NCI-H2196 (cell line): ENCODE results near the gene RASGRF1.
"Not testable (repeated sequence)": the region's sequence is repeated elsewhere in the genome, so short reads cannot be mapped to it uniquely, and the experiment has no call there.

ENCODE experiments used
- DNase-seq: peaks from one replicate; lab custom pipeline; 2025; ENCODE audit not compliant: unreplicated experiment; lab: John Stamatoyannopoulos, UW

Gene RASGRF1

GRCh38 chr15:79015416-79015815 lies 75.2 kb downstream of the RASGRF1 start:
- no peak for DNase-seq

DNA sequence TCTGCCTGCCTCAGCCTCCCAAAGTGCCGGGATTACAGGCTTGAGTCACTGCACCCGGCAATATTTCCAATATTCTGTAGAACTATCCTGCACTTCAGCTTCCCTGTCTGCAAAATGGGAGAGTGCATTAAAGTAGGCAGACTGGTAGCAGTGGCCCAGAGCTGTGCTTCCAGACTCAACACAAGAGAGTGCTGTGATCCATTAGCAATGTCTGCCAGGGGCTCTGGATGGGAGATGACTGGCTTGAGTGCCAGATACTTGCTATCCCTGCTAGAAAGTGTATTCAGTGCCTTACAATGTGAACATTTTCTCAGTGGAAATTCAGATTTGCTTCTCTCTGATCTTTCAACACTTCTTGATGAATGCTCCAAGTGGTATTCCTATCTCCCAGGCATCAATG lies 80.3 kb downstream of the RASGRF1 start:
- DNase-seq: no peak

DNA sequence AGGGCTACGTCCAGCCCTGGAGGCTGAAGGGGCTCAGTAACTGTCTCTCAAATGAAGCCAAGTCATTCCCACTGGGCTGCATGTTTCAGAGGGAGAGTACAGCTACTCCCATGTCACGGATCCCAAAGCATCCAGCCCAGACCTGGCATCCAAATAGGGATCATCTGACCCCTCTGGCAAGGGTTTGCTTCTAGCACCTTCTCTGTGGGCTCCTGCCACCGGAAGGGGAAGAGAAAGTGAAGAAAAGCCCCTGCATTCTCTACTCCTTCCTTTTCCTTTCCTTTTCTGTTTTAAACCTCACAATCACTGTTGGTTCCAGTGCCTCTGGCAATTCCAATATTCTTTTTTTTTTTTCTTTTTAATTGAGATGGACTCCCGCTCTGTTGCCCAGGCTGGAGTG lies 81.2 kb downstream of the RASGRF1 start:
- DNase-seq: no peak

DNA sequence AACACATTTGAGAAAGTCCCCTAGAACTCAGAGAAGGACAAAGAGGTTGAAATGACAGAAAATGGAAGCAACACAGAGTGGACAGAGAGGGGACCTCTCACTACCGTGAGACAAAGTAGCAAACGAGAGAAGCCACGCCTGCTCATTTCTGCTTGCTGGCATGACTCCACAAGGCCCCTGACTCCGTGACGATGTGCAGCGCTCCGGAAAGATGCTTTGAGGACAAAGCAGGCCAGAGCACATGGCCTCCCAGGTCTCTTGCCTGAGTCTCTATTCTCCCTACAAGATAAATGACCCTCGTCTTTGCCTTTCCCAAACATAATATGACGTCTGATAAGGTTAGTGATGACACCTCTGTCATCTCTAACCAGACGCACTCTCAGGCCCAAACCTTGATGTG lies 81.9 kb downstream of the RASGRF1 start:
- no peak for DNase-seq

GRCh38 chr15:79007066-79007465 lies 83.5 kb downstream of the RASGRF1 start:
- peak; percentile 2 for DNase-seq

- DNase-seq: no peak
Measured at GRCh38 chr15:79006071-79006470, 84.5 kb downstream of the RASGRF1 start.

- no peak for DNase-seq
Measured at GRCh38 chr15:79004336-79004735, 86.2 kb downstream of the RASGRF1 start.

GRCh38 chr15:79003896-79004295 lies 86.7 kb downstream of the RASGRF1 start:
- DNase-seq: no peak

GRCh38 chr15:79003301-79003700 lies 87.3 kb downstream of the RASGRF1 start:
- no peak for DNase-seq

GRCh38 chr15:79002581-79002980 lies 88.0 kb downstream of the RASGRF1 start:
- no peak for DNase-seq

DNA sequence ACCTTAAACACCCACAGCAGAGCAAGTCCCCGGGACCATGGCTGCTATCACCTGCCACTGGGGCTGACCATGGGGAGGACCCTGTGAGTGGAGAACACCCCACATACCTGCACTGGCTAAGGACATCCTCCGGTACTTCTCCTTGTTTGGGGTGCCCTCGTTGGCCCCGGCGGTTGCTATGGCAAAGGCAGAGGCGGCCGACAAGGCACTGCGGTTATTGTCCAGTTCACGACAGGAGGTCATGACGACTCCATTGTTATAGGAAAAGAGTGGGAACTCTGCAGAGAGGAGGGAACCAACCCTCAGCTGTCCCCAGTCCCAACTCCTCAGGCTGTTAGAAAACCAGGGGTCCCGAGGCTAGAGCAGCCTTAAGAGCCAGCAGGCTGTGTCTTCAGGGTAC lies 90.9 kb downstream of the RASGRF1 start:
- DNase-seq: no peak

- DNase-seq: no peak
Measured at GRCh38 chr15:78998526-78998925, 92.1 kb downstream of the RASGRF1 start.

GRCh38 chr15:78997981-78998499 lies 92.5 kb downstream of the RASGRF1 start:
- peak; percentile 10 for DNase-seq

DNA sequence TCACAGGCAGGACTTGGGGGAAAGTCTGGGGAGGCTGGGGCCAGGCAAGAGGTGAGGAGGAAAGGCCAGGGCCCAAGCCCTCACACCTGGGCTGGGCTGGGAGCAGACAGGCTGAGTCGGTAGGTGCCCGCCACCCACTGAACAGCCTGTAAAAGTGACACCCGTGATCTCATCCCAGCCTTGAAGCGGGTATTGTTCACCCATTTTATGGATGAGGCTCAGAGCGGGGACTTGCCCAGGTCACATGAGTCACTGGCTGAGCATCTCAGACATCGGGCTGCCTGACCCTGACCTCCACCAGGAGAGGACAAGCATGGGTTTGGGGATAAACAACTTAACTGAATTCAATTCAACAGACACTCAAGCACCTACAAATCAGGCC lies 93.7 kb downstream of the RASGRF1 start:
- DNase-seq: no peak

GRCh38 chr15:78995921-78996893 lies 94.4 kb downstream of the RASGRF1 start:
- DNase-seq: no peak

- DNase-seq: not testable (repeated sequence)
Measured at GRCh38 chr15:78995161-78995560, 95.4 kb downstream of the RASGRF1 start.

- DNase-seq: no peak
Measured at GRCh38 chr15:78993931-78994530, 96.5 kb downstream of the RASGRF1 start.

- no peak for DNase-seq
Measured at GRCh38 chr15:78993257-78993930, 97.2 kb downstream of the RASGRF1 start.

- DNase-seq: no peak
Measured at GRCh38 chr15:78992416-78993256, 97.9 kb downstream of the RASGRF1 start.

DNA sequence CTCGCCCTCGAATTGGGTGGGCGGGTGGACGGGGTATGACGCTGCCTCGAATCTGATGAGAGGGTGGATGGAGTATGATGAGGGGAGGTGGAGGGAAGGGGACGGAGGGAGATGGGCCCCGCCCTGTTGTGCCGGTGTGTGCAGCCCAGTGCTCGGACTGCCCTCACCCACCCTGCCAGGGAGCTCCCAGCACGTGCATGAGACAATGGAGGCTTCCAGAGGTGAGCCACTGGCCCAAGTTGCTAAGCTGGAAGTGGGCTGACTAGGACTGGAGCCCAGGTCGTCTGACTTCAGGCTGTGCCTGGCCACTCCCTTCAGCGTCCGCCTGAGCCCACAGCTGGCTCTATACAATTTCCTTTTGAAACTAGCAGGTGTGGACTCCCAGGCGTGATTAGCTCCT lies 98.7 kb downstream of the RASGRF1 start:
- DNase-seq: no peak

- no peak for DNase-seq
Measured at GRCh38 chr15:78991476-78991875, 99.1 kb downstream of the RASGRF1 start.
